ENCODE measurements around the gene CD177. TPM values are rescaled to one million over a fixed set of nuclear protein-coding genes. Genes with fewer than 3 reads are reported as not detected.

CD177 gene, protein sequence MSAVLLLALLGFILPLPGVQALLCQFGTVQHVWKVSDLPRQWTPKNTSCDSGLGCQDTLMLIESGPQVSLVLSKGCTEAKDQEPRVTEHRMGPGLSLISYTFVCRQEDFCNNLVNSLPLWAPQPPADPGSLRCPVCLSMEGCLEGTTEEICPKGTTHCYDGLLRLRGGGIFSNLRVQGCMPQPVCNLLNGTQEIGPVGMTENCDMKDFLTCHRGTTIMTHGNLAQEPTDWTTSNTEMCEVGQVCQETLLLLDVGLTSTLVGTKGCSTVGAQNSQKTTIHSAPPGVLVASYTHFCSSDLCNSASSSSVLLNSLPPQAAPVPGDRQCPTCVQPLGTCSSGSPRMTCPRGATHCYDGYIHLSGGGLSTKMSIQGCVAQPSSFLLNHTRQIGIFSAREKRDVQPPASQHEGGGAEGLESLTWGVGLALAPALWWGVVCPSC
- 0.07 to 0.11 TPM (median 0.08 TPM) in 4 of 5 replicates, not detected in the other for total RNA-seq (2022; extraction: Qiagen RNA extraction)

DNA sequence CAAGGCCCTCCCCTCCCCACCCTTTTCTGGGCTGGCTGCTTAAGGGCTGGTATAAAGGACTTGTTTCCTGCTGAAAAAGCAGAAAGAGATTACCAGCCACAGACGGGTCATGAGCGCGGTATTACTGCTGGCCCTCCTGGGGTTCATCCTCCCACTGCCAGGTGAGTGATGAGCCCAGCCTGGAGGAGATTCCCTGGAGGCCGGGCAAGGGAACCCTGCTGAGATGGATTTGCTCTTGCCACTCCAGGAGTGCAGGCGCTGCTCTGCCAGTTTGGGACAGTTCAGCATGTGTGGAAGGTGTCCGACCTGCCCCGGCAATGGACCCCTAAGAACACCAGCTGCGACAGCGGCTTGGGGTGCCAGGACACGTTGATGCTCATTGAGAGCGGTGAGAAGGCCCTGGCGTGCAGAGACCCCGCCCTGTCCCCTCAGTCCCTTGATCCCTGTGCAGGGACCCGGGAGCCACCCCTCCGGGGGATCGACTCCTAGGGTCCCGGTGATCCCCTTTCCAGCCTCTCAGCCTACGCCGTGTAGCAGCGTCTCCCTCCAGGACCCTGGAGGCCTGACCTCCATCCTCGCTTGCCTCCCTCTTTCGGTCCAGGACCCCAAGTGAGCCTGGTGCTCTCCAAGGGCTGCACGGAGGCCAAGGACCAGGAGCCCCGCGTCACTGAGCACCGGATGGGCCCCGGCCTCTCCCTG is at the start of gene CD177:
TSS of gene CD177 (plus strand) at position 81 of the 699 bp plus-strand sequence. CDS start at position 110, 29 bp downstream.

Other genes with a start within 250 kb of the CD177 start
- gene PSG5, start 167.2 kb upstream of the CD177 start, total RNA-seq (2022; extraction: Qiagen RNA extraction) = 0.40 to 0.95 TPM (median 0.58 TPM) in 5 replicates
- gene PSG4, start 148.0 kb upstream of the CD177 start, total RNA-seq (2022; extraction: Qiagen RNA extraction) = 0.56 to 0.91 TPM (median 0.74 TPM) in 5 replicates
- gene PSG9, start 84.2 kb upstream of the CD177 start, total RNA-seq (2022; extraction: Qiagen RNA extraction) = 0.05 to 0.16 TPM (median 0.11 TPM) in 4 of 5 replicates, not detected in the other
- gene TEX101, start 61.2 kb downstream of the CD177 start, total RNA-seq (2022; extraction: Qiagen RNA extraction) = not detected in 5 replicates
- gene LYPD3, start 111.9 kb downstream of the CD177 start, total RNA-seq (2022; extraction: Qiagen RNA extraction) = 0.27 to 0.63 TPM (median 0.30 TPM) in 5 replicates
- 7.3 to 11.0 TPM (median 8.8 TPM) in 5 replicates for gene PHLDB3, start 151.1 kb downstream of the CD177 start, total RNA-seq (2022; extraction: Qiagen RNA extraction)
- 39.8 to 51.9 TPM (median 49.4 TPM) in 5 replicates for gene ETHE1, start 173.5 kb downstream of the CD177 start, total RNA-seq (2022; extraction: Qiagen RNA extraction)
- 1.3 to 2.1 TPM (median 2.0 TPM) in 5 replicates for gene ZNF575, start 179.5 kb downstream of the CD177 start, total RNA-seq (2022; extraction: Qiagen RNA extraction)
- gene XRCC1, start 221.8 kb downstream of the CD177 start, total RNA-seq (2022; extraction: Qiagen RNA extraction) = 25.4 to 29.3 TPM (median 28.2 TPM) in 5 replicates
- gene PINLYP, start 222.1 kb downstream of the CD177 start, total RNA-seq (2022; extraction: Qiagen RNA extraction) = 0.09 to 0.67 TPM (median 0.19 TPM) in 4 of 5 replicates, not detected in the other
- 4.8 to 7.7 TPM (median 5.9 TPM) in 5 replicates for gene IRGQ, start 242.4 kb downstream of the CD177 start, total RNA-seq (2022; extraction: Qiagen RNA extraction)
- 12.8 to 21.4 TPM (median 19.3 TPM) in 5 replicates for gene ZNF576, start 242.9 kb downstream of the CD177 start, total RNA-seq (2022; extraction: Qiagen RNA extraction)